WI38 (cell line): ENCODE data around the gene DDIT4L.
"Not testable (repeated sequence)": the region's sequence is repeated elsewhere in the genome, so short reads cannot be mapped to it uniquely, and the experiment has no call there.

Source experiments
- H3K4me3 ChIP-seq: 2 replicates; pipeline ENCODE4 v1.5.1; 2011; ENCODE audit warnings: low read depth, mild to moderate bottlenecking, control low read depth, low read length
- TF ChIP-seq, protein P1 (sequence below): IDR thresholded peaks from 2 replicates; pipeline ENCODE4 v1.5.1; 2012; ENCODE audit warnings: low read depth, mild to moderate bottlenecking, control low read depth, low read length

DDIT4L gene

DNA sequence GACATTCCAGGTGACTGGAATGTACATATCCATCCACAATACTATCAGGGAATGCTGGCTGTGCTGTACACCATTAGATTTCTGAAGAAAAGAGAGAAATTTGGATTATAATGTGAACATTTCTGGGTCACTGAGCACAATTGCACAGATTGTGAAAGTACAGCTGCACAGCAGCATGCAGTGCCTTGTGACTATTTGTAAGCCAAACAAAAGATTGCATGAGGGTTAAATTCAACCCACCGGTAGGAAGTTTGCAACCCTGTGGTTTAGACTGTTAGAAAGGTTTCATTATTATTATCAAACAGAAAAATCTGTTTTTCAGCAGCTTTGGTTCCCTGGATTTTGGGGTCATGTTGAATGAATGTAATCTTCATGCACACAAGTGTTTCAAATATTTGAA, 24.5 kb downstream of the DDIT4L start:
- TF ChIP-seq, protein P1, sequence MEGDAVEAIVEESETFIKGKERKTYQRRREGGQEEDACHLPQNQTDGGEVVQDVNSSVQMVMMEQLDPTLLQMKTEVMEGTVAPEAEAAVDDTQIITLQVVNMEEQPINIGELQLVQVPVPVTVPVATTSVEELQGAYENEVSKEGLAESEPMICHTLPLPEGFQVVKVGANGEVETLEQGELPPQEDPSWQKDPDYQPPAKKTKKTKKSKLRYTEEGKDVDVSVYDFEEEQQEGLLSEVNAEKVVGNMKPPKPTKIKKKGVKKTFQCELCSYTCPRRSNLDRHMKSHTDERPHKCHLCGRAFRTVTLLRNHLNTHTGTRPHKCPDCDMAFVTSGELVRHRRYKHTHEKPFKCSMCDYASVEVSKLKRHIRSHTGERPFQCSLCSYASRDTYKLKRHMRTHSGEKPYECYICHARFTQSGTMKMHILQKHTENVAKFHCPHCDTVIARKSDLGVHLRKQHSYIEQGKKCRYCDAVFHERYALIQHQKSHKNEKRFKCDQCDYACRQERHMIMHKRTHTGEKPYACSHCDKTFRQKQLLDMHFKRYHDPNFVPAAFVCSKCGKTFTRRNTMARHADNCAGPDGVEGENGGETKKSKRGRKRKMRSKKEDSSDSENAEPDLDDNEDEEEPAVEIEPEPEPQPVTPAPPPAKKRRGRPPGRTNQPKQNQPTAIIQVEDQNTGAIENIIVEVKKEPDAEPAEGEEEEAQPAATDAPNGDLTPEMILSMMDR = no peak
- no peak overlapping the region for H3K4me3 ChIP-seq

GRCh38 chr4:100164808-100165760, 25.2 kb downstream of the DDIT4L start:
- TF ChIP-seq, protein P1 = no peak
- H3K4me3 ChIP-seq = no peak overlapping the region

GRCh38 chr4:100162027-100162685, 28.1 kb downstream of the DDIT4L start:
- TF ChIP-seq, protein P1 = no peak
- H3K4me3 ChIP-seq = no peak overlapping the region

GRCh38 chr4:100149190-100149589, 41.1 kb downstream of the DDIT4L start:
- TF ChIP-seq, protein P1 = no peak
- no peak overlapping the region for H3K4me3 ChIP-seq

GRCh38 chr4:100147684-100148083, 42.6 kb downstream of the DDIT4L start:
- H3K4me3 ChIP-seq = no peak overlapping the region
- TF ChIP-seq, protein P1 = no peak

DNA sequence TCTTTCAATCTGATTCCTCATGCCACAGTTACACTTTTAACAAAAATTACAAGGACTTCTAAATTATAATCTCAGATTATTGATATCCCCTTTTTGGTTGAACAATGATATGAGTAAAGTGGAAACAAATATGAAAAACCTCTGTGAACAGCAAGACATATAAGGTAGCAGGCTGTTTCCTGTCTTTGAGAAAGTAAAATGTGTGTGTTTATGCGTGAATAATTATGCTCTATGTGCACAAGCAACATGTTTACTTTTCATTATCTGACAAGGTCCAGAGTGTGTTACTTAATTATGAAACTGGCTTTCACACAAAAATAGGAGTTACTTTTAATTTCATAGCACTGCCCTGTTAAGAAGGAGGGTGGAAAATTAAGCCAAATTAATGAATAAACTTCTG, 43.1 kb downstream of the DDIT4L start:
- no peak overlapping the region for H3K4me3 ChIP-seq
- TF ChIP-seq, protein P1 = no peak

- TF ChIP-seq, protein P1 = no peak
- H3K4me3 ChIP-seq = no peak overlapping the region
Measured at GRCh38 chr4:100146756-100147155, 43.5 kb downstream of the DDIT4L start.

DNA sequence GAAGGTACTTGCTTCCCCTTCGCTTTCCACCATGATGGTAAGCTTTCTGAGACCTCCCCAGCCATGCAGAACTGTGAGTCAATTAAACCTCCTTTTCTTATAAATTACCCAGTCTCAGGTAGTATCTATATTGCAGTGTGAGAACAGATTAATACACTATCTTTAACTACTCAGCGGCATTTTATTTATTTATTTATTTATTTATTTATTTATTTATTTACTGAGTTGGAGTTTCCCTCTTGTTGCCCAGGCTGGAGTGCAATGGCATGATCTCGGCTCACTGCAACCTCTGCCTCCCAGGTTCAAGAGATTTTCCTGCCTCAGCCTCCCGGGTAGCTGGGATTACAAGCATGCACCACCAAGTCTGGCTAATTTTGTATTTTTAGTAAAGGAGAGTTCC, 52.9 kb downstream of the DDIT4L start:
- not testable (repeated sequence) for H3K4me3 ChIP-seq
